Measurements from ENCODE around the gene FOXP2.

DNA sequence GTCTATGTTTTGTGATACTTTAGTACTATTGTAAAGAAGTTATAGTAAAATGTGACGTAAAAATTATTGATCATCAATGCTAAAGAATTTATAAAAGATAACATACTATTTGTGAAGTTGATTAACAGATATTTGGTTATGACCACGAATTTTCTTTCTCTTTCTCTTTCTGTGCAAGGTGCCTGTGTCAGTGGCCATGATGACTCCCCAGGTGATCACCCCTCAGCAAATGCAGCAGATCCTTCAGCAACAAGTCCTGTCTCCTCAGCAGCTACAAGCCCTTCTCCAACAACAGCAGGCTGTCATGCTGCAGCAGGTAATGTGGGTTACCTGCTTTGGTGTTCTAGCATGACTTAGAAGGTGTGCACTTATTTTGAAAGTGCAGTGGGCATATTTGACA is 213.7 kb downstream of the FOXP2 start:
- TF ChIP-seq CTCF (IDR thresholded peaks at IDR 0.05) (no peak), POLR2AphosphoS5 (IDR thresholded peaks at IDR 0.05) (no peak), POLR2A (IDR thresholded peaks at IDR 0.05) (no peak)
